Kidney (tissue), 14 donors: ENCODE measurements around the gene ZIC4. TPM values are rescaled to one million over a fixed set of nuclear protein-coding genes. Genes with fewer than 3 reads are reported as not detected.

Experiments
- DNase-seq, 5 donors: peaks; one replicate each; pipeline ENCODE4 v3.0.0-alpha.2; 2013 to 2020
- FAIRE-seq: peaks from 2 replicates; lab custom pipeline; 2012; peaks lifted over from hg19 to GRCh38; lab: Jason Lieb, UNC
- H3K27ac ChIP-seq, 2 donors: one replicate each; pipeline ENCODE4 v1.7.0; 2013; ENCODE audit warnings: low read depth in 2 of 2, low read length in 2 of 2, inconsistent platforms in 1 of 2
- H3K27me3 ChIP-seq: one replicate; pipeline ENCODE4 v1.7.1; 2013; ENCODE audit warnings: low read length, inconsistent platforms; ENCODE audit not compliant: control insufficient read depth, insufficient read depth
- H3K36me3 ChIP-seq, 3 donors: one replicate each; pipeline versions ENCODE4 v1.7.0 to v1.7.1; 2013; ENCODE audit warnings: low read length in 3 of 3, control low read depth in 1 of 3, inconsistent platforms in 1 of 3; ENCODE audit not compliant: insufficient read depth in 3 of 3, control insufficient read depth in 2 of 3
- H3K4me1 ChIP-seq, 3 donors: one replicate each; pipeline versions ENCODE4 v1.7.0 to v1.7.1; 2013; ENCODE audit warnings: low read length in 3 of 3, inconsistent platforms in 1 of 3, low read depth in 1 of 3; ENCODE audit not compliant: control insufficient read depth in 2 of 3, insufficient read depth in 2 of 3
- H3K4me3 ChIP-seq, 3 donors: one replicate each; pipeline versions ENCODE4 v1.7.0 to v1.8.1; 2013; ENCODE audit warnings: low read length in 3 of 3, control low read depth in 1 of 3, inconsistent platforms in 1 of 3
- H3K9ac ChIP-seq, 3 donors: one replicate each; pipeline versions ENCODE4 v1.7.0 to v1.7.1; 2013; ENCODE audit warnings: low read length in 3 of 3, control low read depth in 1 of 3, inconsistent platforms in 1 of 3
- H3K9me3 ChIP-seq, 3 donors: one replicate each; pipeline versions ENCODE4 v1.7.0 to v1.7.1; 2013; ENCODE audit warnings: low read length in 3 of 3, control low read depth in 1 of 3, inconsistent platforms in 1 of 3; ENCODE audit not compliant: control insufficient read depth in 2 of 3, insufficient read depth in 1 of 3
- intact Hi-C: fragments of 100-400 bp; cut with DNase I; formaldehyde crosslinking; loops from one replicate; pipeline ENCODE4 v1.11.1; 2022
- polyA plus RNA-seq: library from polyadenylated mRNA; stranded (reverse); fragments of 350-450 nt; fragmentation: Illumina TruSeq; extraction: RNeasy Lipid Tissue Mini Kit (QIAGEN cat#74804); gene quantifications from one replicate; pipeline ENCODE4 v1.2.3, GENCODE V29; 2014; ENCODE audit warnings: low read depth, low replicate concordance; ENCODE audit not compliant: insufficient read depth
- total RNA-seq: library from RNA; stranded (reverse); fragmentation: NEBNext Ultra II Directional; extraction: Animal tissue kit (Norgen Biotek cat#: 25700); gene quantifications from one replicate; pipeline ENCODE4 v1.2.1, GENCODE V29; 2021
- TF ChIP-seq, protein P1 (sequence below): IDR thresholded peaks from 3 replicates; pipeline ENCODE4 v1.5.1; 2012; ENCODE audit warnings: mild to moderate bottlenecking, moderate library complexity, borderline replicate concordance; ENCODE audit not compliant: insufficient read depth; ENCODE audit errors: extremely low read depth
- donor health status: control.
- donor health status: control.
- donor health status: control.
- donor health status: control.
- donor health status: control.
- donor health status: DM: yes; HTN: yes; CAD: no.
- donor health status: Normal renal cell carcinoma (clear cell type).

Gene ZIC4
- total and polyA plus RNA-seq, 2 donors from 2014 or later: not detected

- H3K36me3 ChIP-seq: no peaks in the 10 kb centered on the region
- intact Hi-C loops: no loop called here
- no peak overlapping the region for H3K27ac ChIP-seq
- FAIRE-seq: no peak
- H3K9ac ChIP-seq: no peak overlapping the region
- no peak for DNase-seq
- no peak overlapping the region for H3K4me3 ChIP-seq
- peaks cover 95% of the 10 kb centered on the region for H3K27me3 ChIP-seq
- peaks cover 0 to 3% (median 0%) of the 10 kb centered on the region in 3 donors for H3K9me3 ChIP-seq
- peaks cover 0 to 2% (median 0%) of the 10 kb centered on the region in 3 donors for H3K4me1 ChIP-seq
- TF ChIP-seq, protein P1, sequence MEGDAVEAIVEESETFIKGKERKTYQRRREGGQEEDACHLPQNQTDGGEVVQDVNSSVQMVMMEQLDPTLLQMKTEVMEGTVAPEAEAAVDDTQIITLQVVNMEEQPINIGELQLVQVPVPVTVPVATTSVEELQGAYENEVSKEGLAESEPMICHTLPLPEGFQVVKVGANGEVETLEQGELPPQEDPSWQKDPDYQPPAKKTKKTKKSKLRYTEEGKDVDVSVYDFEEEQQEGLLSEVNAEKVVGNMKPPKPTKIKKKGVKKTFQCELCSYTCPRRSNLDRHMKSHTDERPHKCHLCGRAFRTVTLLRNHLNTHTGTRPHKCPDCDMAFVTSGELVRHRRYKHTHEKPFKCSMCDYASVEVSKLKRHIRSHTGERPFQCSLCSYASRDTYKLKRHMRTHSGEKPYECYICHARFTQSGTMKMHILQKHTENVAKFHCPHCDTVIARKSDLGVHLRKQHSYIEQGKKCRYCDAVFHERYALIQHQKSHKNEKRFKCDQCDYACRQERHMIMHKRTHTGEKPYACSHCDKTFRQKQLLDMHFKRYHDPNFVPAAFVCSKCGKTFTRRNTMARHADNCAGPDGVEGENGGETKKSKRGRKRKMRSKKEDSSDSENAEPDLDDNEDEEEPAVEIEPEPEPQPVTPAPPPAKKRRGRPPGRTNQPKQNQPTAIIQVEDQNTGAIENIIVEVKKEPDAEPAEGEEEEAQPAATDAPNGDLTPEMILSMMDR: no peak
Measured at GRCh38 chr3:147417551-147418295, 11.4 kb upstream of the ZIC4 start.

DNA sequence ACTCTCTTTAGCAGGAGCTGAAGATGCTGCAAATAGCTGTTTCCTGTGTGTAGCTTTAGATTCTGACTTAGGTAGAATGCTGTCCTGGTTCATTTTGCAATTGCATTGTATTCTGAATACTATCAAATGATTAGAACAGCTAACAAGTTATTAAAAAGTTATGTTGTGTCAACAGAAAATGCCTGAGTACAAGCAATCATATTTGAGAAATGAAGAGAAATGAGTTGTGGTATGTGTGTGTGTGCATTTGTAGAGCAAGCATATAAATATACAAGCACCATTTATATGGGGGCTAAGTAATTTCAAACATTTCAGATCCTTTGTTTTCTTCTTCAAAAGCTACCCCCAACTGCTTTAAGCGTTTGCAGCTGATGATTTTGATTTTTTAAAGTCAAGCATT lies 10.6 kb upstream of the ZIC4 start:
- no peak for FAIRE-seq
- H3K9me3 ChIP-seq: peaks cover 0 to 3% (median 0%) of the 10 kb centered on the region in 3 donors
- intact Hi-C loops: no loop called here
- no peak overlapping the region for H3K27ac ChIP-seq
- H3K36me3 ChIP-seq: no peaks in the 10 kb centered on the region
- TF ChIP-seq, protein P1: no peak
- no peak overlapping the region for H3K4me3 ChIP-seq
- H3K9ac ChIP-seq: no peak overlapping the region
- no peak for DNase-seq
- H3K4me1 ChIP-seq: peaks cover 0 to 3% (median 0%) of the 10 kb centered on the region in 3 donors
- peaks cover 94% of the 10 kb centered on the region for H3K27me3 ChIP-seq

DNA sequence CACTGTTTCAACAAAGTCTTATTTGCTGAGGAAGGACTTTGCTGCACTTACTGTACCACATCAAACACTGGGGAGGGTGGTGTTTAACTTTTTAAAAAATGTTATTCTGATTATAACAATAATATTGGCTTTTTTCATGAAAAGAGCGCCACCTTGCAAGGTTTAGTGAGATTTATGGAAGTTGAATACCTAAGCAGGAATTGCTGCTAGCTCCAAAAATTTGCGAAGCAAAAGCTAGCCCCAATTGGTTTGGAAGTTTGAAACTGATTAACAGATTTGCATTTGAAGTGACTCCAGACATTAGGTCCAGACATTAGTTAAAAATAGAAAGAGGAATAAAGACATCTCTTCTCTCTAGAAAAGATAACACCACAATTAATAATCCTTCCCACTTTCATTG lies 9.5 kb upstream of the ZIC4 start:
- FAIRE-seq (no peak), DNase-seq (no peak)
- peaks cover 0 to 3% (median 0%) of the 10 kb centered on the region in 3 donors for H3K4me1 ChIP-seq
- no peak overlapping the region for H3K27ac ChIP-seq
- H3K27me3 ChIP-seq: peaks cover 97% of the 10 kb centered on the region
- H3K9me3 ChIP-seq: peaks cover 0 to 3% (median 0%) of the 10 kb centered on the region in 3 donors
- no peak overlapping the region for H3K9ac ChIP-seq
- intact Hi-C loops: no loop called here
- H3K36me3 ChIP-seq: no peaks in the 10 kb centered on the region
- no peak overlapping the region for H3K4me3 ChIP-seq
- TF ChIP-seq, protein P1: no peak
